PFSK-1 (cell line): ENCODE data around the gene OPN5.

Experiments used
- FOXP2 ChIP-seq: optimal IDR thresholded peaks from 2 replicates; pipeline ENCODE3; 2011; ENCODE audit warnings: borderline replicate concordance, control low read depth, inconsistent platforms; ENCODE audit not compliant: insufficient read depth; ENCODE audit errors: extremely low read length, extremely low read depth
- POLR2AphosphoS5 ChIP-seq: IDR thresholded peaks from 2 replicates; pipeline ENCODE4 v1.6.1; 2012; ENCODE audit warnings: low read depth, mild to moderate bottlenecking, control low read depth, low read length, moderate library complexity
- REST ChIP-seq, 2 experiments: IDR thresholded peaks; 2 replicates each; pipeline versions ENCODE4 v1.6.1 to v1.8.0; 2011 to 2012; ENCODE audit warnings: low read depth in 2 of 2, low read length in 2 of 2, control low read depth in 1 of 2, inconsistent platforms in 1 of 2, mild to moderate bottlenecking in 1 of 2, moderate library complexity in 1 of 2; ENCODE audit not compliant: insufficient read depth in 1 of 2
- SIN3A ChIP-seq: IDR thresholded peaks from 2 replicates; pipeline ENCODE4 v1.6.1; 2012; ENCODE audit warnings: mild to moderate bottlenecking, low read length, moderate library complexity, borderline replicate concordance; ENCODE audit not compliant: insufficient read depth
- TAF1 ChIP-seq: IDR thresholded peaks from 2 replicates; pipeline ENCODE4 v1.6.1; 2012; ENCODE audit warnings: low read length, control low read depth, borderline replicate concordance; ENCODE audit not compliant: insufficient read depth

Gene OPN5

DNA sequence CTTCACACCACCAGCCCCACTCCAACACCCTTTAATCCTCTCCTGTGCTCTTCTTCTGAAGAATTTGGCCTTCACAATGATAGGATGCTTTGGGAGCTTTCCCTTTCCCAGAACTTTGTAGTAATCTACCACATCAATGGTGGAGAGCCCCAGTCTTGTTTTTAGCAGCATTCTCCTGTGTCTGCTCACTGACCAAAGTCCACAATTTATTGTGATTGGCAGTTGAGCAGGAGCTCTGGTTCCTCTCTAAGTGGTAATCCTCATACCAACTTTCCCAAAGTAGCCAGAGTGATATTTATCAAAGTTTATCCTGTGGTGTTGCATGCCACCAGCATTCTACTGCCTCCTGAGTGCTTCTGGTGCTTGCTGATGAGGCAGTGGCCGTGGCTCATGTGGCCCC, 29.0 kb upstream of the OPN5 start:
- no peak for TF ChIP-seq POLR2AphosphoS5

- no peak for TF ChIP-seq TAF1
- TF ChIP-seq POLR2AphosphoS5 = no peak
- no peak for TF ChIP-seq SIN3A
- no peak for TF ChIP-seq FOXP2
- TF ChIP-seq REST (IDR thresholded peaks at IDR 0.05; ENCODE audit: insufficient read depth in 1 of 2, low read depth in 2 of 2, low read length in 2 of 2) = no peak
Observed at GRCh38 chr6:47759364-47759763, 22.5 kb upstream of the OPN5 start.

GRCh38 chr6:47762502-47762901, 19.3 kb upstream of the OPN5 start:
- no peak for TF ChIP-seq REST (IDR thresholded peaks at IDR 0.05; ENCODE audit: insufficient read depth in 1 of 2, low read depth in 2 of 2, low read length in 2 of 2)

GRCh38 chr6:47766445-47766844, 15.4 kb upstream of the OPN5 start:
- TF ChIP-seq SIN3A = no peak
- TF ChIP-seq TAF1 = no peak
- TF ChIP-seq FOXP2 = no peak
- TF ChIP-seq POLR2AphosphoS5 = no peak
- TF ChIP-seq REST (IDR thresholded peaks at IDR 0.05; ENCODE audit: insufficient read depth in 1 of 2, low read depth in 2 of 2, low read length in 2 of 2) = no peak

- TF ChIP-seq TAF1 (no peak), SIN3A (no peak), FOXP2 (no peak), REST (IDR thresholded peaks at IDR 0.05; ENCODE audit: insufficient read depth in 1 of 2, low read depth in 2 of 2, low read length in 2 of 2) (no peak), POLR2AphosphoS5 (no peak)
Observed at GRCh38 chr6:47767102-47767501, 14.7 kb upstream of the OPN5 start.
